HG03460 (cell line): ENCODE data around the gene ANKS4B.
"Not testable (repeated sequence)": the region's sequence is repeated elsewhere in the genome, so short reads cannot be mapped to it uniquely, and the experiment has no call there.

Source experiments
- ATAC-seq: cut with Tn5 transposase; IDR thresholded peaks from one replicate; pipeline ENCODE4 v1.9.1; 2021; ENCODE audit not compliant: unreplicated experiment

Gene ANKS4B

GRCh38 chr16:21285314-21285713 is 51.8 kb downstream of the ANKS4B start:
- no peak for ATAC-seq

DNA sequence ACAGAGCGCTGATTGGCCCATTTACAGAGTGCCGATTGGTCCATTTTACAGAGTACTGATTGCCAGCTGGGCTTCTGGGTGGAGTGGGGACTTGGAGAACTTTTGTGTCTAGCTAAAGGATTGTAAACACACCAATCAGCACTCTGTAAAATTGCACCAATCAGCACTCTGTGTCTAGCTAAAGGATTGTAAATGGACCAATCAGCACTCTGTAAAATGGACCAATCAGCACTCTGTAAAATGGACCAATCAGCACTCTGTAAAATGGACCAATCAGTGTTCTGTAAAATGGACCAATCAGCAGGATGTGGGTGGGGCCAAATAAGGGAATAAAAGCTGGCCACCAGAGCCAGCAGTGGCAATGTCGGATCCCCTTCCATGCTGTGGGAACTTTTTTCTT is 56.3 kb downstream of the ANKS4B start:
- ATAC-seq: not testable (repeated sequence)

DNA sequence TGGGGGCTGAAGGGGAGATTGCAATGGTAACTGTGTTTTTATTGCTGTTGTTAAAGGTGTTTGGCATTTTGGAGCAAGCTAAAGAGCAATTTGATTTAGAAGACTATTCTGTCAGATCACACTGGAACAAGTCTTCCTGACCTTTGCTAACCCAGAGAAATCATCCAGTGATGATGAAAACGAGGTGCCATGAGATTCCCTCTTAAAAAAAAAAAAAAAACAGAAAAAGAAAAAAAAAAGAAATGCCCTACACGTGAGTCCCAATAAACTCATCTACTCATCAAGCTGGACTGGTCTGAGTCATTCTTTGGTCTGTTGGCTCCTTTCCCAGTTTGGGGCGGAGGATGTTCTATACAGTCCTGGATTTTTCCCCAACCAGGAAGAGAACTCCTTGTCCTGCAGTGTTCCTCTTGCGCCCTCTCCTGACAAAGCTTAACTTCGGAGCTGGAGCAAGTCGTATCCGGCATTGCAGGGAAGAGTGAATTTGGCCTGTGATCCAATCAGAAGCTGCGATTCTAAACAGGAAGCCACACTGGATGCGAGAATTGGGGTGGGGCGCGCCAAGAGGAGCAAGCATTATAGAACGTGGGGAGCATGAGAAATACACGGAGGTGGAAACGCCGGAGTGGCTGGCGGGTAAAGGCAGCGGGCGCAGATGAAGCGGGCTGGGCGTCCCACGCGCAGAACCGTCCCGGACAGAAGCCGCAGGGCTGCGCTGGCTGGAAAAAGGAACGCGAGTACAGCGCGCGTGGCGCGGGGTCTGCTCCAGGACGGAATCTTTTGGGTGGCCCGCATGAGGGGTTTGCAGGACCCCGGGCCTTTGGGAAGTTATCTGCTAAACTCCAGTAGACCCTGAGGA is 67.0 kb downstream of the ANKS4B start:
- ATAC-seq: peak; percentile 52

- ATAC-seq: peak; percentile 50
Observed at GRCh38 chr16:21301168-21301894, 67.8 kb downstream of the ANKS4B start.

DNA sequence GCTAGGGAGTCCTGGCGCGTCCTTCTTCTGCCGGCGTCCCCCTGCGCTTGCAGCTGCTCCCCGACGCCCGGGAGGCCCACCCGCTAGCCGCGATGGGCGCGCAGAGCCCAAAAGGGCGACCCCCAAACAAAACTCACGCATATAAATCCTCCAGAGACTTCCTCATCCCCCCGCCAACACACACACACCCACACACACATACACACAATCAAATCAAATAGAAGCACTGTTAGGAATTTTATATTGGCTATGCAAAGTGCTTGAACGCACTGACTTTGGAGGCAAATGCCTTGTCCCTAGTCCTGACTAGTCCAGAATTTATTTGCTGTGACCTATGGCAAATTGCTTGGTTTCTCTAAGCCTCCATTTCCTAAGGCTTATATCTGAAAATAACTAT is 68.4 kb downstream of the ANKS4B start:
- ATAC-seq: no peak

DNA sequence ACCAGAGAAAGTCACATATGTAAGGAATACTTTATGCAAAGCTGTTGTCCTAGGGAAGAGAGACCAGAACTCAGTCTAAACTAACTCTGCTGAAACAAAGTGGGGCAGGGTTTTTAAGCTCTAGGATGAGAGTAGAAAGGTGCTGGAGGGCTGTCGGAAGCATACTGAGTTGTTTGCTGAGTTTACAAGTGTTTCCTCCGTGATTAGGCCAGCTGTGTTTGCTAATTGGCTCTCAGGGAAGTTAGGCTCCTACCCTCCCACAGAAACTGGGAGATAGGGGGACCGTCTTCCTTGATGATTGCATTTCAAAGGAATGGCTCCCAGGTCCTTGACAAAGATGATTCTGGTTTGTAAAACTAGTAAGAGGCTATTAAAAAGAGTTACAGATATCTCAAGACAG is 69.0 kb downstream of the ANKS4B start:
- ATAC-seq: no peak

GRCh38 chr16:21302898-21303528 is 69.5 kb downstream of the ANKS4B start:
- ATAC-seq: no peak
